Neural crest cell (in vitro differentiated cells): ENCODE results near the gene MRPS9. TPM values are rescaled to one million over a fixed set of nuclear protein-coding genes. Genes with fewer than 3 reads are reported as not detected.

Experiments used
- DNase-seq: peaks from one replicate; pipeline ENCODE4 v3.0.0; 2021; ENCODE audit warnings: low read depth, mixed read lengths, low spot score
- H3K27ac Mint-ChIP-seq: one replicate; pipeline ENCODE4 v1.8.0; 2021; ENCODE audit warnings: mild to moderate bottlenecking, mixed read lengths; ENCODE audit not compliant: unreplicated experiment
- H3K27me3 Mint-ChIP-seq: 2 replicates; pipeline ENCODE4 v1.8.0; 2021; ENCODE audit warnings: low read depth, mild to moderate bottlenecking, mixed read lengths
- H3K36me3 Mint-ChIP-seq: 2 replicates; pipeline ENCODE4 v1.8.0; 2021; ENCODE audit warnings: low read depth, mild to moderate bottlenecking, mixed read lengths
- H3K4me1 Mint-ChIP-seq: 2 replicates; pipeline ENCODE4 v1.8.0; 2021; ENCODE audit warnings: mixed read lengths
- H3K4me3 Mint-ChIP-seq: one replicate; pipeline ENCODE4 v1.8.0; 2021; ENCODE audit warnings: mild to moderate bottlenecking, mixed read lengths
- H3K9me3 Mint-ChIP-seq: 2 replicates; pipeline ENCODE4 v1.8.0; 2021; ENCODE audit warnings: mixed read lengths
- CTCF ChIP-seq: fragments of 200-600 bp; sonication (generic); conservative IDR thresholded peaks from 2 replicates; pipeline ENCODE4 v1.5.0; 2021; ENCODE audit warnings: antibody characterized with exemption, mild to moderate bottlenecking
- total RNA-seq: library from RNA; stranded (reverse); gene quantifications from 2 replicates; pipeline ENCODE4 v1.2.1, GENCODE V29; 2021

Gene MRPS9
- total RNA-seq, 1 donor from 2014 or later: 42.5 TPM

GRCh38 chr2:105102001-105102400 lies 64.1 kb downstream of the MRPS9 start:
- no peak overlapping the region for H3K4me3 Mint-ChIP-seq
- H3K9me3 Mint-ChIP-seq: no peaks in the 10 kb centered on the region

GRCh38 chr2:105102963-105103421 lies 65.1 kb downstream of the MRPS9 start:
- H3K4me1 Mint-ChIP-seq: peaks cover 6% of the 10 kb centered on the region
- peaks cover 12% of the 10 kb centered on the region for H3K36me3 Mint-ChIP-seq
- no peak overlapping the region for H3K4me3 Mint-ChIP-seq
- H3K9me3 Mint-ChIP-seq: no peaks in the 10 kb centered on the region
- TF ChIP-seq CTCF: no peak
- DNase-seq: no peak
- H3K27ac Mint-ChIP-seq: no peak overlapping the region
- H3K27me3 Mint-ChIP-seq: no peaks in the 10 kb centered on the region

More at GRCh38 chr2:105102001-105102400, 64.1 kb downstream of the MRPS9 start:
- peaks cover 12% of the 10 kb centered on the region for H3K36me3 Mint-ChIP-seq
- no peaks in the 10 kb centered on the region for H3K27me3 Mint-ChIP-seq
- no peak for DNase-seq
- peak overlapping the region; percentile 65 for H3K27ac Mint-ChIP-seq
- TF ChIP-seq CTCF: no peak
- H3K4me1 Mint-ChIP-seq: peaks cover 6% of the 10 kb centered on the region

GRCh38 chr2:105103481-105103880 lies 65.6 kb downstream of the MRPS9 start:
- H3K4me3 Mint-ChIP-seq: no peak overlapping the region

GRCh38 chr2:105104208-105104731 lies 66.4 kb downstream of the MRPS9 start:
- no peak for DNase-seq
- no peak overlapping the region for H3K4me3 Mint-ChIP-seq
- no peaks in the 10 kb centered on the region for H3K9me3 Mint-ChIP-seq
- no peak overlapping the region for H3K27ac Mint-ChIP-seq
- H3K36me3 Mint-ChIP-seq: peaks cover 12% of the 10 kb centered on the region
- peaks cover 6% of the 10 kb centered on the region for H3K4me1 Mint-ChIP-seq
- H3K27me3 Mint-ChIP-seq: no peaks in the 10 kb centered on the region
- no peak for TF ChIP-seq CTCF

More at GRCh38 chr2:105103481-105103880, 65.6 kb downstream of the MRPS9 start:
- H3K27me3 Mint-ChIP-seq: no peaks in the 10 kb centered on the region
- H3K9me3 Mint-ChIP-seq: no peaks in the 10 kb centered on the region
- peaks cover 6% of the 10 kb centered on the region for H3K4me1 Mint-ChIP-seq
- TF ChIP-seq CTCF: no peak
- peaks cover 12% of the 10 kb centered on the region for H3K36me3 Mint-ChIP-seq
- DNase-seq: no peak
- H3K27ac Mint-ChIP-seq: no peak overlapping the region

GRCh38 chr2:105110295-105110829 lies 72.5 kb downstream of the MRPS9 start:
- DNase-seq: no peak
- H3K36me3 Mint-ChIP-seq: no peaks in the 10 kb centered on the region
- H3K9me3 Mint-ChIP-seq: no peaks in the 10 kb centered on the region
- H3K27ac Mint-ChIP-seq: no peak overlapping the region
- H3K4me3 Mint-ChIP-seq: no peak overlapping the region
- no peak for TF ChIP-seq CTCF
- no peaks in the 10 kb centered on the region for H3K27me3 Mint-ChIP-seq
- peaks cover 4% of the 10 kb centered on the region for H3K4me1 Mint-ChIP-seq
